ENCODE data around the gene MYO15A. TPM values are rescaled to one million over a fixed set of nuclear protein-coding genes. Genes with fewer than 3 reads are reported as not detected.

The MYO15A gene
- polyA plus RNA-seq, 1 donor (not counting 4 experiments of a cell fraction or from before 2014, with no cell fraction given): 0.20 TPM

GRCh38 chr17:18107061-18107790 lies 1.3 kb upstream of the MYO15A start:
- H3K4me3 ChIP-seq (ENCODE audit: control insufficient read depth in 2 of 3, extremely low read depth in 1 of 3, insufficient read depth in 2 of 3, low read depth in 1 of 3, low read length in 3 of 3): no peak overlapping the region
- no peaks in the 10 kb centered on the region for H3K4me1 ChIP-seq (ENCODE audit: control insufficient read depth, extremely low read depth, insufficient read depth, low read length)
- no peak overlapping the region for H3K9ac ChIP-seq (ENCODE audit: control insufficient read depth, extremely low read depth, insufficient read depth, low read length)
- dilution Hi-C loops (cut with MboI; ENCODE audit: extremely low pct_ligation_motif_present, low sequenced_read_pairs): no loop called here
- no peak for TF ChIP-seq EZH2 (IDR thresholded peaks at IDR 0.05; ENCODE audit: low read length)
- TF ChIP-seq CTCF (optimal IDR thresholded peaks at IDR 0.05 in 1 of 3, IDR thresholded peaks at IDR 0.05 in 1 of 3, conservative IDR thresholded peaks at IDR 0.05 in 1 of 3; ENCODE audit: extremely low read depth in 1 of 3, insufficient read depth in 2 of 3, low read length in 3 of 3): no peak
- H3K9me3 ChIP-seq (ENCODE audit: control insufficient read depth, low read depth, low read length): no peaks in the 10 kb centered on the region
- no peaks in the 10 kb centered on the region for H3K27me3 ChIP-seq (ENCODE audit: control insufficient read depth, extremely low read depth, insufficient read depth, low read length)
- H3K27ac ChIP-seq (ENCODE audit: control insufficient read depth, insufficient read depth, low read length): no peak overlapping the region
- no peak for DNase-seq (ENCODE audit: low read depth, low spot score)
- no peaks in the 10 kb centered on the region for H4K20me1 ChIP-seq (ENCODE audit: control insufficient read depth, extremely low read depth, insufficient read depth, low read length)
- peaks cover 10 to 30% of the 10 kb centered on the region in 2 experiments for H3K36me3 ChIP-seq (ENCODE audit: control insufficient read depth in 2 of 2, extremely low read depth in 1 of 2, insufficient read depth in 2 of 2, low read length in 2 of 2)
- H3K4me2 ChIP-seq (ENCODE audit: control insufficient read depth, extremely low read depth, insufficient read depth, low read depth, low read length): no peak overlapping the region
- FAIRE-seq: no peak
- no peaks in the 10 kb centered on the region for H3K79me2 ChIP-seq (ENCODE audit: control insufficient read depth, insufficient read depth, low read length)
- H2AFZ ChIP-seq (ENCODE audit: control insufficient read depth, low read length): no peak overlapping the region
- no peaks in the 10 kb centered on the region for H3K9me1 ChIP-seq (ENCODE audit: control insufficient read depth, extremely low read depth, insufficient read depth, low read length)

GRCh38 chr17:18107971-18108370 lies 585 bp upstream of the MYO15A start:
- Histone ChIP-seq H3K4me2 (ENCODE audit: control insufficient read depth, extremely low read depth, insufficient read depth, low read depth, low read length) (no peak overlapping the region), H3K9ac (ENCODE audit: control insufficient read depth, extremely low read depth, insufficient read depth, low read length) (no peak overlapping the region), H3K4me1 (ENCODE audit: control insufficient read depth, extremely low read depth, insufficient read depth, low read length) (no peaks in the 10 kb centered on the region), H3K9me1 (ENCODE audit: control insufficient read depth, extremely low read depth, insufficient read depth, low read length) (no peaks in the 10 kb centered on the region), H3K79me2 (ENCODE audit: control insufficient read depth, insufficient read depth, low read length) (no peaks in the 10 kb centered on the region), H3K27me3 (ENCODE audit: control insufficient read depth, extremely low read depth, insufficient read depth, low read length) (no peaks in the 10 kb centered on the region), H3K36me3 (ENCODE audit: control insufficient read depth in 2 of 2, extremely low read depth in 1 of 2, insufficient read depth in 2 of 2, low read length in 2 of 2) (peaks cover 10 to 27% of the 10 kb centered on the region in 2 experiments), H3K27ac (ENCODE audit: control insufficient read depth, insufficient read depth, low read length) (no peak overlapping the region), H3K9me3 (ENCODE audit: control insufficient read depth, low read depth, low read length) (no peaks in the 10 kb centered on the region), H4K20me1 (ENCODE audit: control insufficient read depth, extremely low read depth, insufficient read depth, low read length) (no peaks in the 10 kb centered on the region), H3K4me3 (ENCODE audit: control insufficient read depth in 2 of 3, extremely low read depth in 1 of 3, insufficient read depth in 2 of 3, low read depth in 1 of 3, low read length in 3 of 3) (no peak overlapping the region), H2AFZ (ENCODE audit: control insufficient read depth, low read length) (no peak overlapping the region)
- dilution Hi-C loops (cut with MboI; ENCODE audit: extremely low pct_ligation_motif_present, low sequenced_read_pairs): no loop called here
- no peak for DNase-seq (ENCODE audit: low read depth, low spot score)
- no peak for TF ChIP-seq CTCF (optimal IDR thresholded peaks at IDR 0.05 in 1 of 3, IDR thresholded peaks at IDR 0.05 in 1 of 3, conservative IDR thresholded peaks at IDR 0.05 in 1 of 3; ENCODE audit: extremely low read depth in 1 of 3, insufficient read depth in 2 of 3, low read length in 3 of 3)
- TF ChIP-seq EZH2 (IDR thresholded peaks at IDR 0.05; ENCODE audit: low read length): no peak
- FAIRE-seq: no peak

All from keratinocyte (primary cell).